Renal cortex interstitium (tissue), 11 donors: Measurements from ENCODE around the gene IL10RA. TPM values are rescaled to one million over a fixed set of nuclear protein-coding genes. Genes with fewer than 3 reads are reported as not detected.
"Not testable (repeated sequence)": the region's sequence is repeated elsewhere in the genome, so short reads cannot be mapped to it uniquely, and the experiment has no call there.

Source experiments
- DNase-seq, 11 donors: peaks; one replicate each; pipeline ENCODE4 v3.0.0-alpha.2; 2013; ENCODE audit warnings: low read depth in 9 of 11, low spot score in 4 of 11; ENCODE audit errors: extremely low read depth in 1 of 11
- polyA plus RNA-seq, 3 donors: library from polyadenylated mRNA; unstranded; fragments of 120-200 nt; gene quantifications; one replicate each; pipeline ENCODE4 v1.2.1, GENCODE V29; 2013; ENCODE audit not compliant: insufficient read length in 3 of 3

Gene IL10RA
- polyA plus RNA-seq, 3 donors, result 2.2 to 4.5 (median 3.1) TPM

DNA sequence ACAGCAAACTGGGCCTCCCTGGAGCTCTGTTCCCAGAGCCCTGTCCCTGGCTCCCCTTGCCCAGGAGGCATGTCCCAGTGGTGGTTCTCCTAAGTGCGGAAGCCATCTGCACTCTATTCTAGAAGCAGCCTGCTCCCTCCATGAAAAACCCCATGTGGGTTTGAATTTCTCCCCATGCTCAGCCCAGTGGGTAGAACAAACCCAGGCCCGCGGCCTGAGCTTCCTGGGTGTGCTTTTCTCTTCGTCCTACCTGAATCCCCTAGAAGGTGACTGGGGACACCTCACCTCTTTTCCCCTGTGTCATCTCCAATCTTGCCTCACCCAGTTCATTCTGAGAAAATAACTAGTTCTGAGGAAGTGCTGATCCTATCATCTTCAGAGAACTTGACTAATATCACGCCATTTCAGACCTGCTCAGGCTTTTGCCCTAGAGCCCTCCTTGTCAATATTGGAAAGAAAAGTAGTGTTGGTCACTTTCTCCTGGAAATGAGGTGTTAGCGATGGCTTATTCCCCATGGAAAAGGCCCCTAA is 15.9 kb downstream of the IL10RA start:
- DNase-seq, result no peak

GRCh38 chr11:118002541-118003423 is 16.6 kb downstream of the IL10RA start:
- DNase-seq, result peak in 10 of 11 donors; percentile 35 to 86 (median 62)

DNA sequence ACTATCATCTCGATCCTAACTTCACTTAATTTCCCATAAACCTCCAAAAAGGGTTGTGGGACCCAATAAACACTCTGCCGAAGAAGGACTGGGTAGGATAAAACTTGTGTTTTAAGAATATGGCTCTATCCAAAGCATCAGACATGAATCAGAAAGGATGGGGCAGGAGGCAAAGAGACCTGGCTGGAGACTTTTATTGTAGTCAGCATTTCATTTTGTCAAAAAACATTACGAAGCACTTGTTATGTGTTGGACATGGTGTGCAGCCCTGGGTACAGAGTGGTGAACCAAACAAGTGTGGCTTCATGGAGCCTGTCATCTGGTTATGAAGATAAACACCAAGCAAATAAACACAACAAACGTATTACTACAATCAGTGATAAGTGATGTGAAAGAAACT is 17.3 kb downstream of the IL10RA start:
- DNase-seq, result no peak

- DNase-seq, result no peak
Measured at GRCh38 chr11:118004543-118005223, 18.5 kb downstream of the IL10RA start.

GRCh38 chr11:118005224-118006152 is 19.3 kb downstream of the IL10RA start:
- DNase-seq, result no peak

DNA sequence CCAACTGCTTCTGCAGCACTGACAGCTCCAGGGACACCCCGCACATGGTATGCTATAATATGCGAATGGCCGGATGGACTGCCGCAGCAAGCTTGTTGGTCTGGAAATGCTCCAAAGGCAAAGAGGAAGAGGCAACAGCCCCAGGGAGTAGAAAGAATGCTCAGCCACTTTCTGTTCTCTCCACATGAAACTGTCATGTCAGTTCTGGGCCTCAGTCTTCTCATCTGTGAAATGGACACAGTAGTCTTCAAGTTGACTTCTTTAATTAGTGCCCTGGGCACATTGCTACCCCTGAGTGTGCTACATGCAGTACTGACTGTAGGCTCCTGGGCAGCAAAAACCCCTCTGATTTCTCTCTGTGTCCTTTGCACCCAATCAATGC is 19.9 kb downstream of the IL10RA start:
- DNase-seq, result no peak

GRCh38 chr11:118007040-118007439 is 20.8 kb downstream of the IL10RA start:
- DNase-seq, result no peak

- DNase-seq, result not testable (repeated sequence)
Measured at GRCh38 chr11:118007563-118008270, 21.5 kb downstream of the IL10RA start.

GRCh38 chr11:118008271-118008911 is 22.2 kb downstream of the IL10RA start:
- no peak for DNase-seq

DNA sequence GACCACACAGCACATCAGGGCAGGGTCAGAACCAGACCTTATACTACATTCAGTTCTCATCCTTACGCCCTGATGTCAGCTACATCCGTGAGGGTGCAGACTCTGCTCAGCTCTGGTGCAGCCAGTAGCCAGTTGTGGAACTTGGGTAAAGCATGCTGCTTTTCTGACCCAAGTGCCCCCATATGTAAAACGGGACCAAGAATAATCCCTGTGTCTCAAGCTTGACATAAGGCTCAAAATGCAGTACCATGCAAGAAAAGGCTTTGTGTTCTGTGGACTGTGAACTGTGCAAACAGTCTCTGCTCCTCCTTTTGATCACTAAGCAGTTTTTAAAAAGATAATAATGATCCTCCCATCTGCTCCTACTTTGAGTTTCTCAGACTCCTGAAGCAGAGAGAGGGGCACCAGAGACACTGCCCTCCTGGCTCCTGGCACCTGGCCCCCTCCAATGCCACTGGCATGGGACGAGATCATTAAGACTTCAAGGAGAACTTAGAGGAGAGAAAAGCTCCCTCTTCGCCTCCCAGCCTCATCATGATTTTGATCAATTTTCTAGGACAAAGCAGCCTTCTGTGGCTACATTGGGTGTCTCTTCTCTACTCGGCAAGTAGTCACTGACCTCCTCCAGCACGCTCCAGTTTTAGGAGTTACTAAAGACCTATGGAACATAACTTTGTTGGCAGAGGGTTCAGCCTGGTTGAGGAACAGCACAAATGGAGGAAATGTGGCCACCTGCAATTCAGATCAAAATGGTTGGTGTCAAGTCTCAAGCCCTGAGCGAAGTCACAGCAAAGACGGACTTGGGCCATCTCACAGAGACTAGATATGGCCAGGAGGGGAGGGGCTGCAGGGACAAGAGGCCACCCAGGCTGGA is 23.9 kb downstream of the IL10RA start:
- no peak for DNase-seq

GRCh38 chr11:118010738-118011461 is 24.7 kb downstream of the IL10RA start:
- no peak for DNase-seq

DNA sequence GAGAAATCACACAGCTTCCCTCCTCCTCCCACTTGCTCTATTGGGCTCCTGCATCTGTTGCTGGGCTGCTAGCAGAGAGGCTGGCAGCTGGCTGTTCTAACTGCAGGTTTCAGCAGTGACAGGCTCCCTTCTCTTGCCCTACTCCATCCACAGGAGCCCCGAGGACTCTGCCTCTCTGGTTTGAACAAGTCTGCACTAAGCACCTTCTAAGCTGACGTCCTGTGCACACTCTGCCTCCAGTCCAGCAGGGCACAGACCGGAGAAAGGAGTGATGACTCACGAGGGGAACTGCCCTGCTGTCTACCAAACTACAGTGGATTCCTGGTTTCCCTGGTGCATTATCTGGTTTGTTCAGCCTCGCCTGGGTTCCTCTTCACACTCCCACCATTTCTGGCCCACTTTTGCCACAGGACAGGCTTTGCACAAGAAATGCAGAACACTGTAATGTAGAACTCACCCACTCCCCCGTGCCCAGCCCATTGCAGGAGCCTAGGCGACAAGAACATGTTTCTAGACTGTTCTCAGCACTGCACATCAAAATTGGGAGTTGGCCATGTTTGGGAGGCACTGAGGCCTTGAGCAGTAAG is 26.0 kb downstream of the IL10RA start:
- DNase-seq, result no peak

DNA sequence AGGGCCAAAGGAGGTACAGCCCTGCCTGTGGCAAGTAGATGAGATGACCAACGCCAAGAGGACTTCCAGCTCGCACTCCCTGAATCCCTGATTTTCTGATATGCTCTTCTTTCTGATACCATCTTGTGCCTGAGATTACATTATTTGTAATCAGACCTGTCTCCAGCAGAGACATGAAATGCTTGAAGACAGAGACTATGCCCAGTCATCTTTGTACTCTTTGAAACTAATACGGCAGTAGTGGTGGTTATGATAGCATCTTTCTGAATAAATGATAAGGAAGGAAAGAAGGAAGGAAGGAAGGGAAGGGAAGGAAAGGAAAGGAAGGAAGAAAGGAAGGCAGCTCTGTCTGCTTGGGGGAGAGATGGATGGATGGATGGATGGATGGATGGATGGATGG is 27.8 kb downstream of the IL10RA start:
- no peak for DNase-seq

GRCh38 chr11:118015385-118015841 is 29.2 kb downstream of the IL10RA start:
- DNase-seq, result no peak

DNA sequence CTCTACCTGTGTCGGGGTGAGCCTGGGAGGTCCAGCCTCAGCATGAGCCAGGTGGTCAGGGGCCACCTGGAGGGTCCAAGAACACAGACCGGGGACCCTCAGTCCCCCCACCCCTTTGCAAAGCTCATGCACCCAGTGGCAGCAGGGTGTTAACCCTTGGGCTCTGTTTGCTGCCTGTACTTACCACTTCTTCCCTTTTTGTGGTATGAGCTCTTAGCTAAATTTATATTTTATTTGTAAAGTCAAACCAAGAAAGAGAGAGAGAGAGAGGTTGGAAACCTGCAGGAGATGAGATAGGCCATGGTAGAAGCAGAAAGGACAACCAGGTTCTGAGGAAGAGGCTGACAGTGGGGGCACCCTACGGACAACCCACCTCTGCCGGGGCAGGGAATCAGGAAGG is 29.9 kb downstream of the IL10RA start:
- no peak for DNase-seq

DNA sequence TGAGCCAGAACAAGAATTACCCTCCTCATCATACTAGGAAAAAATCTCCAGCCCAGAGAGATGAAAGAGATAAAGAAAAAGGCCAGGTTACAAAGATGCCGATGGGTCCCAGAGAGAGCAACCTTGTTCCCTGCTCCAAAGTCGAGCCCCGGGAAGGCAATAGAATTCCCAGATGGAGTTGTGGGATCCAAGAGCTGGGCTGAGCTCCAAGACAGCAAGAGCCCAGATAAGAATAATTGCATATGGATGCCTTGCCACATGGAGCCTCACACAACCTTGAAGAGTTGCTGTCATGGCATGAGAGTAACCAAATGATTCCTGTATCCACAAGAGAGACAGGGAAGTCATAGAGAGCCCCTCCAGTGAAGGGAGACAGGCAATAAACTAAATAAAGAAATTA is 30.9 kb downstream of the IL10RA start:
- DNase-seq, result no peak
